GM18508 (cell line): Measurements from ENCODE around the gene IL1RL1.
"Not testable (repeated sequence)": the region's sequence is repeated elsewhere in the genome, so short reads cannot be mapped to it uniquely, and the experiment has no call there.

Experiments used
- ATAC-seq: cut with Tn5 transposase; IDR thresholded peaks from one replicate; pipeline ENCODE4 v1.9.1; 2021; ENCODE audit warnings: moderate number of reproducible peaks; ENCODE audit not compliant: insufficient read depth, unreplicated experiment

Gene IL1RL1

GRCh38 chr2:102291319-102292075, 19.9 kb upstream of the IL1RL1 start:
- ATAC-seq: no peak

- no peak for ATAC-seq
Observed at GRCh38 chr2:102294802-102295489, 16.4 kb upstream of the IL1RL1 start.

GRCh38 chr2:102295566-102295965, 15.8 kb upstream of the IL1RL1 start:
- no peak for ATAC-seq

GRCh38 chr2:102296449-102296848, 14.9 kb upstream of the IL1RL1 start:
- ATAC-seq: no peak

GRCh38 chr2:102297891-102298290, 13.5 kb upstream of the IL1RL1 start:
- no peak for ATAC-seq

GRCh38 chr2:102301867-102302362, 9.4 kb upstream of the IL1RL1 start:
- peak; percentile 84 for ATAC-seq

- ATAC-seq: no peak
Observed at GRCh38 chr2:102302458-102302857, 8.9 kb upstream of the IL1RL1 start.

GRCh38 chr2:102303589-102303988, 7.8 kb upstream of the IL1RL1 start:
- no peak for ATAC-seq

GRCh38 chr2:102304268-102304667, 7.1 kb upstream of the IL1RL1 start:
- no peak for ATAC-seq

GRCh38 chr2:102304711-102305611, 6.4 kb upstream of the IL1RL1 start:
- no peak for ATAC-seq

GRCh38 chr2:102306125-102306524, 5.2 kb upstream of the IL1RL1 start:
- no peak for ATAC-seq

GRCh38 chr2:102313025-102313424, 1.7 kb downstream of the IL1RL1 start:
- no peak for ATAC-seq

GRCh38 chr2:102313471-102313870, 2.1 kb downstream of the IL1RL1 start:
- ATAC-seq: no peak

GRCh38 chr2:102313950-102314349, 2.6 kb downstream of the IL1RL1 start:
- ATAC-seq: no peak

- no peak for ATAC-seq
Observed at GRCh38 chr2:102315921-102316320, 4.6 kb downstream of the IL1RL1 start.

- no peak for ATAC-seq
Observed at GRCh38 chr2:102317715-102318114, 6.4 kb downstream of the IL1RL1 start.

- no peak for ATAC-seq
Observed at GRCh38 chr2:102318437-102318836, 7.1 kb downstream of the IL1RL1 start.

- no peak for ATAC-seq
Observed at GRCh38 chr2:102321941-102322719, 10.8 kb downstream of the IL1RL1 start.

- not testable (repeated sequence) for ATAC-seq
Observed at GRCh38 chr2:102324914-102325313, 13.6 kb downstream of the IL1RL1 start.
